B cell (primary cell): ENCODE results near the gene BCAR3. TPM values are rescaled to one million over a fixed set of nuclear protein-coding genes. Genes with fewer than 3 reads are reported as not detected.
A peak's percentile ranks its signal among the peaks of the same experiment; 100 is the strongest.

Source experiments
- ATAC-seq: fragments of 200-7000 bp; cut with Tn5 transposase; one replicate; pipeline ENCODE4 v1.10.0; 2021; ENCODE audit warnings: low read depth, mild to moderate bottlenecking, moderate number of reproducible peaks, moderate library complexity
- CTCF ChIA-PET: fragments of 350-600 bp; sonication (Branson Sonifier 250); formaldehyde crosslinking; loops from one replicate; lab custom pipeline; 2021; ENCODE audit warnings: antibody characterized with exemption, inconsistent platforms; lab: Charles Lee
- POLR2A ChIA-PET: fragments of 350-600 bp; sonication (Branson Sonifier 250); formaldehyde crosslinking; loops from one replicate; lab custom pipeline; 2021; ENCODE audit warnings: antibody characterized with exemption; lab: Charles Lee
- DNase-seq: peaks from one replicate; pipeline ENCODE4 v3.0.0; 2013
- H2AFZ ChIP-seq: 2 replicates; pipeline ENCODE4 v1.6.1; 2012; ENCODE audit warnings: mild to moderate bottlenecking, low read depth, low read length; ENCODE audit not compliant: insufficient read depth, poor library complexity, severe bottlenecking
- H3K27ac ChIP-seq, 2 donors: 1 replicate in 1 of 2; 2 replicates in 1 of 2; pipeline ENCODE4 v1.5.1; 2012 to 2013; ENCODE audit warnings: low read length in 2 of 2, mild to moderate bottlenecking in 2 of 2, moderate library complexity in 1 of 2
- H3K27me3 ChIP-seq, 4 experiments: fragments of 200-600 bp in 1 of 4; sonication (generic) in 1 of 4; replicated peaks in 1 of 4; 1 replicate in 2 of 4; 2 replicates in 2 of 4; pipeline versions ENCODE4 v1.6.1 to v1.7.0; 2013 to 2016; ENCODE audit warnings: low read length in 3 of 4, mild to moderate bottlenecking in 2 of 4, mixed read lengths in 1 of 4, moderate library complexity in 1 of 4; ENCODE audit not compliant: insufficient read depth in 4 of 4, control insufficient read depth in 3 of 4; ENCODE audit errors: control extremely low read depth in 1 of 4
- H3K36me3 ChIP-seq, 2 experiments: replicated peaks in 1 of 2; 1 replicate in 1 of 2; 2 replicates in 1 of 2; pipeline versions ENCODE4 v1.6.1 to v1.7.1; 2013; ENCODE audit warnings: low read length in 1 of 2; ENCODE audit not compliant: insufficient read depth in 2 of 2, control insufficient read depth in 1 of 2; ENCODE audit errors: control extremely low read depth in 1 of 2, extremely low read depth in 1 of 2
- H3K4me1 ChIP-seq, 2 donors: fragments of 200-600 bp in 1 of 2; sonication (generic) in 1 of 2; 1 replicate in 1 of 2; 2 replicates in 1 of 2; pipeline versions ENCODE4 v1.5.1 to v1.6.1; 2013 to 2017; ENCODE audit warnings: low read length in 2 of 2; ENCODE audit not compliant: control insufficient read depth in 2 of 2, insufficient read depth in 2 of 2
- H3K4me2 ChIP-seq: replicated peaks from 2 replicates; pipeline ENCODE3; 2012; ENCODE audit warnings: mild to moderate bottlenecking, low read depth, low read length; ENCODE audit not compliant: poor library complexity, severe bottlenecking
- H3K4me3 ChIP-seq, 5 experiments: fragments of 200-600 bp in 1 of 5; sonication (generic) in 1 of 5; 1 replicate in 3 of 5; 2 replicates in 2 of 5; pipeline versions ENCODE4 v1.5.1 to v1.7.0; 2011 to 2016; ENCODE audit warnings: low read length in 4 of 5, mild to moderate bottlenecking in 4 of 5, low read depth in 2 of 5, control low read depth in 1 of 5, moderate library complexity in 1 of 5; ENCODE audit not compliant: insufficient read depth in 1 of 5; ENCODE audit errors: control extremely low read depth in 1 of 5, extremely low read depth in 1 of 5
- H3K79me2 ChIP-seq: fragments of 200-600 bp; sonication (generic); one replicate; pipeline ENCODE4 v1.6.0; 2016; ENCODE audit warnings: low read length; ENCODE audit not compliant: control insufficient read depth, insufficient read depth
- H3K9ac ChIP-seq: fragments of 200-600 bp; sonication (generic); 2 replicates; pipeline ENCODE4 v1.6.1; 2017; ENCODE audit warnings: mild to moderate bottlenecking, low read length, moderate library complexity
- H3K9me3 ChIP-seq, 3 donors: one replicate each; pipeline versions ENCODE4 v1.6.1 to v1.7.1; 2013; ENCODE audit warnings: low read length in 2 of 3; ENCODE audit not compliant: control insufficient read depth in 2 of 3, insufficient read depth in 1 of 3; ENCODE audit errors: control extremely low read depth in 1 of 3
- H4K20me1 ChIP-seq: 2 replicates; pipeline ENCODE4 v1.6.0; 2012; ENCODE audit warnings: mild to moderate bottlenecking, low read length; ENCODE audit not compliant: insufficient read depth, control insufficient read depth, poor library complexity, severe bottlenecking
- H3K27ac Mint-ChIP-seq: one replicate; pipeline ENCODE4 v1.8.0; 2021; ENCODE audit warnings: mixed read lengths
- H3K27me3 Mint-ChIP-seq: one replicate; pipeline ENCODE4 v1.8.0; 2021; ENCODE audit warnings: mixed read lengths
- H3K4me1 Mint-ChIP-seq: one replicate; pipeline ENCODE4 v1.8.0; 2021; ENCODE audit warnings: mixed read lengths
- H3K4me3 Mint-ChIP-seq: one replicate; pipeline ENCODE4 v1.8.0; 2021; ENCODE audit warnings: mixed read lengths
- H3K9me3 Mint-ChIP-seq: one replicate; pipeline ENCODE4 v1.8.0; 2022; ENCODE audit warnings: mixed read lengths; ENCODE audit not compliant: insufficient read depth
- EZH2 ChIP-seq: IDR thresholded peaks from 2 replicates; pipeline ENCODE4 v1.6.1; 2012; ENCODE audit warnings: borderline replicate concordance, low read depth, mild to moderate bottlenecking, moderate library complexity, low read length; ENCODE audit not compliant: insufficient read depth, poor library complexity, severe bottlenecking
- WGBS: methylation state at CpG from one replicate; pipeline ENCODE4 v1.1.5; 2013; ENCODE audit warnings: missing lambda C conversion rate; ENCODE audit not compliant: insufficient coverage; 5-methylcytosine and 5-hydroxymethylcytosine counted together
- intact Hi-C: fragments of 100-400 bp; cut with micrococcal nuclease; formaldehyde crosslinking; loops from one replicate; pipeline ENCODE4 v1.10.0; 2022
- polyA plus RNA-seq: library from polyadenylated mRNA; depleted of rRNA; stranded (reverse); fragments of >200 nt; gene quantifications from 2 replicates; pipeline ENCODE4 v1.2.3, GENCODE V29; 2012
- total RNA-seq, 2 donors: library from RNA; stranded (reverse); fragments of 120-200 nt in 1 of 2; gene quantifications; 1 replicate in 1 of 2; 2 replicates in 1 of 2; pipeline versions ENCODE4 v1.2.3 to v1.2.4, GENCODE V29; 2013 to 2022
- TF ChIP-seq, protein P1 (sequence below): fragments of 200-600 bp; IDR thresholded peaks from one replicate; pipeline ENCODE4 v1.8.0; 2022; ENCODE audit warnings: antibody characterized with exemption, mild to moderate bottlenecking

The BCAR3 gene
- total and polyA plus RNA-seq, 2 donors (not counting 1 experiment from before 2014, with no cell fraction given) = 6.7 to 13.0 TPM

DNA sequence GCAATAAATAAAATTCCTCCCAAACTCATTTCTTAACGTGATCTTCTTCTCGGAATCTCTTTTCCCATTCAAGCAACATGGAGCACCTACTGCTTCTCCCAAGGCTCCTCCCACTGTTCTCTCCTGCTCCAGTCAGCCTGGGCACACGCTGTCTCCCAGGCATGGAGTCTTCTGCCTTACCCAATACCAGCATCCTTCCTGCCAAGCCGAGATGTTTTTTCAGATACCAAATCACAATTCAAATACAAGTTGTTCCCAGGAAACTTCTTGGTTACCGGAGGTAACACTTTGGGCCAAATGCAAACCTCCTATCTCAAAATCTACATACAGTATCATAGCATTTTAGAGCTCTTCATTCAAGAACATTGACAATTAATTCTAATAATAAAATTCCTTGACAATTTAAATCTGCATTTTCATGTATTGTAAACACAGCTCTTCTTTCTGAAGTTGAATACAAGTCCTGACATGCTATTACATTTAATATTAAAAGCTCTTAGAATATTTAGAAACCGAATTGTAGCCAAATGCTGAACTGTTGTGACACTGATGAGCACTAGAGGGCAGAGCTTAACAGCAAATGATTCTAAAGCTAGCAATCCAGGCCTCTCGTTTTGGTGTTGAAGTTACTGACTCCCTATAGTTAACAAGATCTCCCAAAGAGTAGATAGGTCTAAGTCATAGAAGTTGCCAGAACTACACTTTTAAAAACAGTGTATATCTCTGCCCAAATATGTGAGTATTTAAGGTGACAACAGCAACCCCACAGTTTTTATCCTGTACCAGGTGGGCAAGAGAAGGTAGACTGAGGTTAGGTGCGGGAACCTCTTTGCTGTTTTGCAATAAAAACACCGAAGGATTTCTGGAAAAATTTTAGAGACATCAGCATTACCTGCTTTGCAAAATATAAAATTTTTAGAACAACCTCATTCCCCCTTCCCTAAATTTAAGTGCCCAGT, 52.3 kb downstream of the BCAR3 start:
- no peak for TF ChIP-seq EZH2
- TF ChIP-seq, protein P1, sequence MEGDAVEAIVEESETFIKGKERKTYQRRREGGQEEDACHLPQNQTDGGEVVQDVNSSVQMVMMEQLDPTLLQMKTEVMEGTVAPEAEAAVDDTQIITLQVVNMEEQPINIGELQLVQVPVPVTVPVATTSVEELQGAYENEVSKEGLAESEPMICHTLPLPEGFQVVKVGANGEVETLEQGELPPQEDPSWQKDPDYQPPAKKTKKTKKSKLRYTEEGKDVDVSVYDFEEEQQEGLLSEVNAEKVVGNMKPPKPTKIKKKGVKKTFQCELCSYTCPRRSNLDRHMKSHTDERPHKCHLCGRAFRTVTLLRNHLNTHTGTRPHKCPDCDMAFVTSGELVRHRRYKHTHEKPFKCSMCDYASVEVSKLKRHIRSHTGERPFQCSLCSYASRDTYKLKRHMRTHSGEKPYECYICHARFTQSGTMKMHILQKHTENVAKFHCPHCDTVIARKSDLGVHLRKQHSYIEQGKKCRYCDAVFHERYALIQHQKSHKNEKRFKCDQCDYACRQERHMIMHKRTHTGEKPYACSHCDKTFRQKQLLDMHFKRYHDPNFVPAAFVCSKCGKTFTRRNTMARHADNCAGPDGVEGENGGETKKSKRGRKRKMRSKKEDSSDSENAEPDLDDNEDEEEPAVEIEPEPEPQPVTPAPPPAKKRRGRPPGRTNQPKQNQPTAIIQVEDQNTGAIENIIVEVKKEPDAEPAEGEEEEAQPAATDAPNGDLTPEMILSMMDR = peak; percentile 94
- Histone ChIP-seq H4K20me1 (no peaks in the 10 kb centered on the region), H2AFZ (no peak overlapping the region), H3K36me3 (no peaks in the 10 kb centered on the region), H3K4me3 (no peak overlapping the region), H3K4me1 (no peaks in the 10 kb centered on the region), H3K9me3 (no peaks in the 10 kb centered on the region), H3K9ac (no peak overlapping the region), H3K4me2 (no peak overlapping the region), H3K79me2 (peaks cover 27% of the 10 kb centered on the region), H3K27ac (no peak overlapping the region), H3K27me3 (no peaks in the 10 kb centered on the region)
- H3K27me3 Mint-ChIP-seq = no peaks in the 10 kb centered on the region
- H3K4me3 Mint-ChIP-seq = no peak overlapping the region
- ATAC-seq = peak; percentile 89
- intact Hi-C loops = loop anchor here (1.0 to 5.0 kb wide), 7 partner anchors 51 to 280 kb away; partner anchors contain the start of gene GCLM
- ChIA-PET POLR2A (interaction anchor here (0.7 kb wide), 2 partner anchors 215 to 217 kb away, joined by 3 to 4 read pairs; no protein-coding TSS in a partner anchor), CTCF (interaction anchor here (0.6 to 24.9 kb wide), 68 partner anchors 10 to 606 kb away, joined by 3 to 858 read pairs (median 4); partner anchors contain the start of genes BCAR3, FNBP1L and GCLM)
- peak; percentile 80 for DNase-seq
- 72% methylated on average over 7 of the region's 9 CpGs for WGBS
- H3K9me3 Mint-ChIP-seq = no peaks in the 10 kb centered on the region
- no peak overlapping the region for H3K27ac Mint-ChIP-seq
- H3K4me1 Mint-ChIP-seq = peaks cover 4% of the 10 kb centered on the region
